ENCODE measurements around the gene HES5.
"Not testable (repeated sequence)": the region's sequence is repeated elsewhere in the genome, so short reads cannot be mapped to it uniquely, and the experiment has no call there.

The HES5 gene

GRCh38 chr1:2560299-2561073 lies 30.4 kb upstream of the HES5 start:
- no peak for ATAC-seq

- no peak for ATAC-seq
These were observed 29.6 kb upstream of the HES5 start for GRCh38 chr1:2559509-2560298.

- no peak for ATAC-seq
These were observed 28.8 kb upstream of the HES5 start for GRCh38 chr1:2558861-2559260.

- ATAC-seq, result no peak
These were observed 28.4 kb upstream of the HES5 start for GRCh38 chr1:2558420-2558819.

GRCh38 chr1:2557482-2558400 lies 27.7 kb upstream of the HES5 start:
- no peak for ATAC-seq

- peak; percentile 2 to 7 for ATAC-seq
These were observed 26.8 kb upstream of the HES5 start for GRCh38 chr1:2556678-2557481.

GRCh38 chr1:2556277-2556677 lies 26.2 kb upstream of the HES5 start, which contains the start of gene TNFRSF14:
Gene TNFRSF14, plus strand, starts transcription at chr1:2556371. Its CDS starts 294 bp downstream, at chr1:2556665.
- ATAC-seq, result peak; percentile 81 to 84

GRCh38 chr1:2555634-2556276 lies 25.7 kb upstream of the HES5 start:
- ATAC-seq, result peak; percentile 64 to 66

- ATAC-seq, result no peak
These were observed 24.7 kb upstream of the HES5 start for GRCh38 chr1:2554621-2555387.

GRCh38 chr1:2553871-2554620 lies 24.0 kb upstream of the HES5 start:
- ATAC-seq, result no peak

GRCh38 chr1:2553076-2553475 lies 23.0 kb upstream of the HES5 start:
- not testable (repeated sequence) for ATAC-seq

- ATAC-seq, result no peak
These were observed 22.1 kb upstream of the HES5 start for GRCh38 chr1:2552189-2552588.

- ATAC-seq, result not testable (repeated sequence)
These were observed 21.5 kb upstream of the HES5 start for GRCh38 chr1:2551544-2551943.

GRCh38 chr1:2550309-2550861 lies 20.3 kb upstream of the HES5 start:
- ATAC-seq, result not testable (repeated sequence)

GRCh38 chr1:2549367-2550029 lies 19.4 kb upstream of the HES5 start:
- ATAC-seq, result not testable (repeated sequence)

GRCh38 chr1:2548068-2548589 lies 18.1 kb upstream of the HES5 start:
- ATAC-seq, result peak; percentile 20 to 27

GRCh38 chr1:2547210-2548067 lies 17.4 kb upstream of the HES5 start:
- peak; percentile 29 to 31 for ATAC-seq
